Kidney epithelial cell (primary cell): ENCODE results near the gene ARHGAP42. TPM values are rescaled to one million over a fixed set of nuclear protein-coding genes. Genes with fewer than 3 reads are reported as not detected.

Experiments
- DNase-seq: peaks from one replicate; pipeline ENCODE4 v3.0.0-alpha.2; 2010; ENCODE audit warnings: low read depth
- H3K27me3 ChIP-seq: 2 replicates; pipeline ENCODE4 v1.6.0; 2011; ENCODE audit warnings: low read length; ENCODE audit not compliant: control insufficient read depth, insufficient read depth
- H3K36me3 ChIP-seq: 2 replicates; pipeline ENCODE4 v1.5.1; 2011; ENCODE audit warnings: low read length; ENCODE audit not compliant: control insufficient read depth, insufficient read depth
- H3K4me3 ChIP-seq: 2 replicates; pipeline ENCODE4 v1.5.1; 2011; ENCODE audit warnings: low read depth, mild to moderate bottlenecking, control low read depth, low read length
- total RNA-seq: library from RNA; depleted of rRNA; stranded (reverse); fragments of >200 nt; gene quantifications from 2 replicates; pipeline ENCODE4 v1.2.3, GENCODE V29; 2015
- TF ChIP-seq, protein P1 (sequence below): IDR thresholded peaks from 2 replicates; pipeline ENCODE4 v1.5.1; 2011; ENCODE audit warnings: mild to moderate bottlenecking, moderate library complexity, low read length, control low read depth, inconsistent platforms; ENCODE audit not compliant: insufficient read depth, poor library complexity, severe bottlenecking

The ARHGAP42 gene
- total RNA-seq, 1 donor from 2014 or later = 27.9 TPM

DNA sequence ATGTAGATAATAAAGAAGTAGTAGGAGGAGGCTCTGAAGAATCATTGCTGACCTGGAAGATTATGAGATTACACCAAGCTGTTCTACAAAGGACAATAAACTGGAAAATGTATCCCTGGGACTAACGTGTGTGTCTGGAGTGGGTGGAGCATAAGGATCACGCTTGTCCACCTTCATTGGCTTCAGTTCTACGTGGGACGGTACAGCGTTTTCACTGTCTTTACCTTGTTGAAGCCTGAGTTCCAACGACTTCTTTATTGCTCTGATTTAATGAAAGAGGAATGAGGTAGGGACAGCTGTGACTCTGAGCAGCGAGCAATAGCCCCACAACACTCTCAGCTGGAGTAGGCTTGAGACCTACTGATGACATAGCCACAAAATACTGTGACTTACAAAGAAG lies 87.0 kb downstream of the ARHGAP42 start:
- H3K36me3 ChIP-seq = no peaks in the 10 kb centered on the region
- H3K4me3 ChIP-seq = no peak overlapping the region
- H3K27me3 ChIP-seq = no peaks in the 10 kb centered on the region
- TF ChIP-seq, protein P1, sequence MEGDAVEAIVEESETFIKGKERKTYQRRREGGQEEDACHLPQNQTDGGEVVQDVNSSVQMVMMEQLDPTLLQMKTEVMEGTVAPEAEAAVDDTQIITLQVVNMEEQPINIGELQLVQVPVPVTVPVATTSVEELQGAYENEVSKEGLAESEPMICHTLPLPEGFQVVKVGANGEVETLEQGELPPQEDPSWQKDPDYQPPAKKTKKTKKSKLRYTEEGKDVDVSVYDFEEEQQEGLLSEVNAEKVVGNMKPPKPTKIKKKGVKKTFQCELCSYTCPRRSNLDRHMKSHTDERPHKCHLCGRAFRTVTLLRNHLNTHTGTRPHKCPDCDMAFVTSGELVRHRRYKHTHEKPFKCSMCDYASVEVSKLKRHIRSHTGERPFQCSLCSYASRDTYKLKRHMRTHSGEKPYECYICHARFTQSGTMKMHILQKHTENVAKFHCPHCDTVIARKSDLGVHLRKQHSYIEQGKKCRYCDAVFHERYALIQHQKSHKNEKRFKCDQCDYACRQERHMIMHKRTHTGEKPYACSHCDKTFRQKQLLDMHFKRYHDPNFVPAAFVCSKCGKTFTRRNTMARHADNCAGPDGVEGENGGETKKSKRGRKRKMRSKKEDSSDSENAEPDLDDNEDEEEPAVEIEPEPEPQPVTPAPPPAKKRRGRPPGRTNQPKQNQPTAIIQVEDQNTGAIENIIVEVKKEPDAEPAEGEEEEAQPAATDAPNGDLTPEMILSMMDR = no peak
- DNase-seq = no peak

DNA sequence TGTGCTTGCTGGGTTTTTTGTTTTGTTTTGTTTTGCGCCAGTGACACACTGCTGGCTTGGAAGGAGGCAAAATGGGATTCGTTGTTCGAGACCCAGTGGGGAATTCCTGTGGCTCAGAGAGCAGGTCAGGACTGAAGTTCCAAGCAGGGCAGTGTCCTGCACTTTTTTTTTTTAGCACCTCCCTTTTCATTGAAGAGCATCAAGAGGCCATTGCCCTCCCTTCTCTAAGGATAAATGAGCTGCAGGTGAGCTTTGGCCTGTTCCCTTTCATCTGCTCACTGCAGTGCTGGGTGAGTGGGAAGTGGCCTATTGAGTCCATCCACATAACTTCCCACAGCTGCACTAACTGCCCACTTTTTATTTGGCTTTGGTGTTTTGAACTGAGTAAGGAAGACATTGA lies 87.8 kb downstream of the ARHGAP42 start:
- TF ChIP-seq, protein P1 = no peak
- Histone ChIP-seq H3K4me3 (no peak overlapping the region), H3K27me3 (no peaks in the 10 kb centered on the region), H3K36me3 (no peaks in the 10 kb centered on the region)
- peak; percentile 48 for DNase-seq

DNA sequence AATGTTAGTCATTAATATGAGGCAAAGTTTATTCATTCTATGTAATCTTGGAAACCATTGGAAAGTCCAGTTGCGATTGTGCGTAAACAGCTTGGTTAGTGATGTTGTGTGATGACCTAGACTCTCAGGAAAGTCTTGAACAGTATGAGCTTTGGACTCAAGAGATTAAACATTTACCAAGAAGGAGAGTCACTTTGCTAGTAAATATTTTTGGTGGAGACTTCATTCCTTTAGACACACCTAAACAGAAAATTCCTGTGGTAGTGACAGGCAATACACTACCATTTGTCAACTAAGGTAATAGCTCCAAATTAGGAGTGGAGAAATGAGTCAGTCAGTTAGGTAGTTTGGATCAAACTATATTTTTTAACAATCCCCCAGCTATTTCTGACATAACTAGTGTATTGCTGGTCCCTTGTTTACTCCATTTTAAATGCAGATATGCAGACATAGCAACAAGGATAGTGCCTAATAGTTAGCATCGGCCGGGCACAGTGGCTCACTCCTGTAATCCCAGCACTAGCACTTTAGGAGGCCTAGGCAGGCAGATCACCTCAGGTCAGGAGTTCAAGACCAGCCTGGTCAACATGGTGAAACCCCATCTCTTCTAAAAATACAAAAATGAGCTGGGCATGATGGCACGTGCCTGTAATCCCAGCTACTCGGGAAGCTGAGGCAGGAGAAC lies 89.3 kb downstream of the ARHGAP42 start:
- Histone ChIP-seq H3K27me3 (no peaks in the 10 kb centered on the region), H3K36me3 (no peaks in the 10 kb centered on the region), H3K4me3 (no peak overlapping the region)
- peak; percentile 93 for DNase-seq
- TF ChIP-seq, protein P1 = no peak

DNA sequence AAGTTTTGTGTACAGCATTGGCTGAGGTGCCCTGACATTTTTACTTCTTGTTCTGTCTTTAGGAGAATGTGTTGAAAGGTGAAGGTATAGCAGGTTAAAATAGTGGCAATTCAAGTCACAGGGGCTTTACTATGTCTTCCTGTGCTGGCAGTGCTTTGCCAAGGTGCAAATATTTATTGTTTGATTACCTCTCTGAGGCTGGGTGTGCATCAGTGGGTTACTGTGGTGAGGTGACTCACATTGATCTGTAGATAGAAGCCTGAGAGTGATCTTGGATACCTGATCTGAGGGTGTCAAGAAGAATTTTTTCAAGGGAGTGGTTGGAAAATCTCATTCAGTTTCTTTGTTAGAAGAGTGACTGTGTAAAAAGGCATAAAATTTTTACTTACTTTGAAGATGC lies 90.0 kb downstream of the ARHGAP42 start:
- no peaks in the 10 kb centered on the region for H3K36me3 ChIP-seq
- TF ChIP-seq, protein P1 = no peak
- no peaks in the 10 kb centered on the region for H3K27me3 ChIP-seq
- no peak overlapping the region for H3K4me3 ChIP-seq
- peak; percentile 85 for DNase-seq

DNA sequence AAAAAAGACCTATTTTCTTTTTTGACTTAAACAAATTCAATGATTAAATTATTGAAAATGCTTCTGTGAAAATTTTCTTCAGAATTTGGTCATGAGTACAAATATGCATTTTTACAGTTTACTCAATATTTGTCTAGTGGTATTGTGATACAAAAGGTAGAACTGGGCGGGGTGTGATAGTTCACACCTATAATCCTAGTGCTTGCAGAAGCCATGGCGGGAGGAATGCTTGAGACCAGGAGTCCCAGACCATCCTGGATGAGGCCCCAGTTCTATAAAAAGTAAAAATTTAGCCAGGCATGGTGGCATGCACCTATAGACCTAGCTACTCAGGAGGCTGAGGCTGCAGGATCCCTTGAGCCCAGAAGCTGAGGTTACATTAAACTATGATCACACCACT lies 90.6 kb downstream of the ARHGAP42 start:
- no peak for DNase-seq
- Histone ChIP-seq H3K27me3 (no peaks in the 10 kb centered on the region), H3K36me3 (no peaks in the 10 kb centered on the region), H3K4me3 (no peak overlapping the region)
- TF ChIP-seq, protein P1 = no peak
